Tibial artery (tissue), 4 donors: ENCODE measurements around the gene PUDP.

ENCODE experiments used
- DNase-seq, 2 donors: peaks; one replicate each; pipeline ENCODE4 v3.0.0-alpha.2; 2019
- H3K27ac ChIP-seq, 2 donors: fragments of 200-600 bp; sonication (generic) in 1 of 2; 1 replicate in 1 of 2; 2 replicates in 1 of 2; pipeline ENCODE4 v1.5.1; 2018 to 2019; ENCODE audit warnings: mild to moderate bottlenecking in 1 of 2
- H3K27me3 ChIP-seq, 2 donors: fragments of 200-600 bp; sonication (generic) in 1 of 2; one replicate each; pipeline versions ENCODE4 v1.5.1 to v1.6.0; 2016 to 2019
- H3K36me3 ChIP-seq, 3 donors: fragments of 200-600 bp; sonication (generic) in 2 of 3; one replicate each; pipeline ENCODE4 v1.5.1; 2016 to 2019; ENCODE audit warnings: mild to moderate bottlenecking in 2 of 3
- H3K4me1 ChIP-seq, 4 donors: fragments of 200-600 bp; sonication (generic) in 2 of 4; 1 replicate in 3 of 4; 2 replicates in 1 of 4; pipeline ENCODE4 v1.5.1; 2016 to 2019
- H3K4me3 ChIP-seq, 2 donors: fragments of 200-600 bp; sonication (generic) in 1 of 2; 1 replicate in 1 of 2; 2 replicates in 1 of 2; pipeline ENCODE4 v1.5.1; 2018 to 2019; ENCODE audit warnings: mild to moderate bottlenecking in 2 of 2
- H3K9me3 ChIP-seq, 3 donors: fragments of 200-600 bp; sonication (generic) in 1 of 3; one replicate each; pipeline ENCODE4 v1.5.1; 2016 to 2019
- intact Hi-C: fragments of 100-400 bp; cut with DNase I; formaldehyde crosslinking; loops from one replicate; pipeline ENCODE4 v1.15.0; 2023; ENCODE audit warnings: low total_unique reads
- TF ChIP-seq, protein P1 (sequence below), 2 experiments: fragments of 200-600 bp in 1 of 2; fragments of 450-650 bp in 1 of 2; IDR thresholded peaks; one replicate each; pipeline ENCODE4 v1.5.1; 2017 to 2019; ENCODE audit warnings: antibody characterized with exemption in 2 of 2, mild to moderate bottlenecking in 1 of 2, moderate library complexity in 1 of 2

The PUDP gene

DNA sequence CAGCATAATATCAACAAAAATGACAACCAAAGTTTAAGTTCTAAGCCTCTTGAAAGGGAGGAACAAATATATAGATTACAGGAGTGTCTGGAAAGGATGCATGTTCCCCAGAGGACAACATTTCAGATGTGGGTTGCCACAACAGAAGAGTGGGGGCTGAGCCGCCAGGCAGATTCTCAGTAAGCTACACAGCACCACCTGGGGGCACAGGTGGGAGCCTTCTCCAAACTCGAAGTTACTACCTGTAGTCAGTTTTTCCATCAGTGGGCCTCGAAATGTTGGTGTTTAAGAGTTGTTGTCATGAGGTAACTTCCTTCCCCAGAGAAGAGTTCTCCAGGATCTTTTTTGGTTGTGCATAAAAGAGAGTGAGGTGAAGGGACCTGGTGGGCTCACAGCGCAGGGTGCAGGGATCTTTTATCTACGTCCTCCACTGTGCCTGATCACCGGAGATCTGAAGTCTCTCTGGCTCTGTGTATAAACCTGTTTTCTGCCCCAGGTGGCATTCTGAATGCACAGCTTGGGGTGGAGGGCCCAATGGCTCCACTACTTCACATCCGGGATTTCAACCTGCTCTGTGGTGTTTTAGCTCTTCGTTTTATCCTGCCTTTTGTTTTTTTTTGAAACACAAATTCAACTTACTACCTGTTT lies 58.9 kb downstream of the PUDP start:
- no peak for DNase-seq
- Histone ChIP-seq H3K27me3 (no peaks in the 10 kb centered on the region), H3K4me1 (no peaks in the 10 kb centered on the region), H3K9me3 (no peaks in the 10 kb centered on the region), H3K27ac (no peak overlapping the region), H3K4me3 (no peak overlapping the region), H3K36me3 (no peaks in the 10 kb centered on the region)
- TF ChIP-seq, protein P1, sequence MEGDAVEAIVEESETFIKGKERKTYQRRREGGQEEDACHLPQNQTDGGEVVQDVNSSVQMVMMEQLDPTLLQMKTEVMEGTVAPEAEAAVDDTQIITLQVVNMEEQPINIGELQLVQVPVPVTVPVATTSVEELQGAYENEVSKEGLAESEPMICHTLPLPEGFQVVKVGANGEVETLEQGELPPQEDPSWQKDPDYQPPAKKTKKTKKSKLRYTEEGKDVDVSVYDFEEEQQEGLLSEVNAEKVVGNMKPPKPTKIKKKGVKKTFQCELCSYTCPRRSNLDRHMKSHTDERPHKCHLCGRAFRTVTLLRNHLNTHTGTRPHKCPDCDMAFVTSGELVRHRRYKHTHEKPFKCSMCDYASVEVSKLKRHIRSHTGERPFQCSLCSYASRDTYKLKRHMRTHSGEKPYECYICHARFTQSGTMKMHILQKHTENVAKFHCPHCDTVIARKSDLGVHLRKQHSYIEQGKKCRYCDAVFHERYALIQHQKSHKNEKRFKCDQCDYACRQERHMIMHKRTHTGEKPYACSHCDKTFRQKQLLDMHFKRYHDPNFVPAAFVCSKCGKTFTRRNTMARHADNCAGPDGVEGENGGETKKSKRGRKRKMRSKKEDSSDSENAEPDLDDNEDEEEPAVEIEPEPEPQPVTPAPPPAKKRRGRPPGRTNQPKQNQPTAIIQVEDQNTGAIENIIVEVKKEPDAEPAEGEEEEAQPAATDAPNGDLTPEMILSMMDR (IDR thresholded peaks at IDR 0.05) = no peak
- intact Hi-C loops = no loop called here

DNA sequence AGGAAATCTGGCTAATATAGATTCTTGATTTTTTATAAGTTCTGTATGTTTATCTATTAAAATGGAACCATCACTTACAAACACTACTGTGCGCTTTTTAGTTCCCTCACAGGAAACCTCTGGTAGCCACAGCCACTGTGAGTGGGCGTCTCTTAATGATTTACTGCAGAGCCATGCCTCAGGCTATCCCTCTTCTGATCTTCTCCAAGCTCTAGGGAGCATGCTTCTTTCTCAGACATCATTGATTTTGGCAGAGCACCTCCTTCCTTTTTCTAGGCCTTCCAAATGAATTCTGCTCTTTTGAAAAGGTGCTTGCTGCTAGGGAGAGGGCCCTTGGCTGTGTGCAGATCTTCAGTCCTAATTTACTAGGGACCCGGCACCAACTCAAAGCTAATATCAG lies 61.6 kb downstream of the PUDP start:
- no peak overlapping the region for H3K4me3 ChIP-seq
- no peaks in the 10 kb centered on the region for H3K36me3 ChIP-seq
- intact Hi-C loops = no loop called here
- H3K27me3 ChIP-seq = no peaks in the 10 kb centered on the region
- no peaks in the 10 kb centered on the region for H3K9me3 ChIP-seq
- H3K4me1 ChIP-seq = no peaks in the 10 kb centered on the region
- TF ChIP-seq, protein P1 (IDR thresholded peaks at IDR 0.05) = no peak
- DNase-seq = no peak
- no peak overlapping the region for H3K27ac ChIP-seq

DNA sequence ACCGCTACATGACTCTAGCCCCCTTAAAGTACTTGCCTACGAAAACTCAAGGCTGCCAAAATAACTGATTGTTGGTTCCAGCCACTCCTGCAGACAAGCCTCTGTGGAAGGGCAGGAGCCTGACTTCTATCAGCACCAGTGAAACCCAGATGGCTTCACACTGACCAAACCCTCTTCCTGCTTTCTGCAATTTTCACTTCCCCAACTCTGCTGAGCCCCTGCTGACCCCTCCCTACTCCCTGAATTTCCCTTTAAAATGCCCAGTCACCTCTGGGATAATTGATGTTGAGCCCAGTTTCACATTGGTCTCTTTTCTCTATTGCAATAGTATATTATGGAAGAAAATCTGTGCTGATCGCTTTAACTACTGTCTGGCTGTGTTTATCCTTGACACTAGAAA lies 62.1 kb downstream of the PUDP start:
- Histone ChIP-seq H3K4me3 (no peak overlapping the region), H3K9me3 (no peaks in the 10 kb centered on the region), H3K27ac (no peak overlapping the region), H3K27me3 (no peaks in the 10 kb centered on the region), H3K36me3 (no peaks in the 10 kb centered on the region), H3K4me1 (no peaks in the 10 kb centered on the region)
- intact Hi-C loops = no loop called here
- no peak for DNase-seq
- TF ChIP-seq, protein P1 (IDR thresholded peaks at IDR 0.05) = no peak

DNA sequence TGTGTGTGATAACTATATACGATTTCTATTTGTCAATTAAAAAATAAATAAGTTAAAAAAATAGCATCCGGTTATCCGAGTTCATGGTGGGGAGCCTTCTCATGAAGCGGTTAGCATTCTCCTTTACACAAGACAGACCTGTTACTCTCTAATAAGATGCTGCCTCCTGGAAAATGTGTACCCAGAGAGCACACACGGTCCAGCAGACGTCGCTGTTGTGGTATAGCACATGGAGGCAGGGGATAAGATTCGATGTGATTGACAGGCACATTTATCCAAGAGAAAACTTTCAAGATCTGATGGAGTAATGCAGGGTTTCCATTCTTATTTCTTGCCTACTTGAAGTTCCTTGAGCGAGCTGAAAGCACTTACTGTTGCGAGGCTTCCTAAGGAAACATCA lies 63.1 kb downstream of the PUDP start:
- H3K36me3 ChIP-seq = no peaks in the 10 kb centered on the region
- H3K4me1 ChIP-seq = no peaks in the 10 kb centered on the region
- no peak for DNase-seq
- no peak overlapping the region for H3K27ac ChIP-seq
- no peaks in the 10 kb centered on the region for H3K9me3 ChIP-seq
- H3K4me3 ChIP-seq = no peak overlapping the region
- no peaks in the 10 kb centered on the region for H3K27me3 ChIP-seq
- intact Hi-C loops = no loop called here
- TF ChIP-seq, protein P1 (IDR thresholded peaks at IDR 0.05) = no peak

DNA sequence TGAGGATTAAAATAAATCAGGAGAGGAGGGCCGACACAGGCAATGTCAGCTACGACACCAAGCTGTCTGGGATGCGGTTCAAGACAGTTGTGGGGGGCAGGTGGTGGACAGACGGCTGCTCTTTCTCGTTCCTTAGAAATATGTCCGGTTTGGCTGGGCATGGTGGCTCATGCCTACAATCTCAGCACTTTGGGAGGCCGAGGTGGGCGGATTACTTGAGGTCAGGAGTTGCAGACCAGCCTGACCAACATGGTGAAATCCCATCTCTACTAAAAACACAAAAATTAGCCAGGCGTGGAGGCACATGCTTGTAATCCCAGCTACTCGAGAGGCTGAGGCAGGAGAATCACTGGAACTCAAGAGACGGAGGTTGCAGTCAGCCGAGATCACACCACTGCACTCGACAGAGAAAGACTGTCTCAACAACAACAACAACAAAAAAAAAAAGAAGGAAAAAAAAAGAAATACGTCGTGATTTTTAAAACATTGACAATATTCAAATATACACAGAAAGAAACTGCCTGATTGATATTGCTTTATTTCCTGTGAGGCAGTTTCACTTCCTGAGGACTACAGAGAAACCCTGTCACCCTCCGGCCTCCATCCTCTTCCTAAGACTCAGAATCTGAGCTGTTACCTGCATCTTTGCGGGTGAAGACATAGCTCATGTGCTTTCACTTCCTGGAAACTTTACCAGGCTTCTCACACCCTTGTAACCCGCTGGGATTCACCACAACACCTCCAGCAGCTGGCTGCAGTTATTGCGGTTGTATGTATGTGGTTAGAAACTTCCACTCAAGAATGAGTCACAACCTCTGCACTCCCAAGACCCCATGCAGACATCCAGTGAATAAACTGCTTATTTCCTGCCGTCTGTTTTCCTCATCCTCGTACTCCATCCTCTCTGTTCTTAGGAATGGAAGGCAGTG lies 64.2 kb downstream of the PUDP start:
- TF ChIP-seq, protein P1 (IDR thresholded peaks at IDR 0.05) = no peak
- Histone ChIP-seq H3K36me3 (no peaks in the 10 kb centered on the region), H3K4me1 (no peaks in the 10 kb centered on the region), H3K27me3 (no peaks in the 10 kb centered on the region), H3K4me3 (no peak overlapping the region), H3K27ac (no peak overlapping the region), H3K9me3 (no peaks in the 10 kb centered on the region)
- no peak for DNase-seq
- intact Hi-C loops = no loop called here
